GM18511 (cell line): ENCODE measurements around the gene NDUFAF8.

Experiments used
- ATAC-seq: cut with Tn5 transposase; IDR thresholded peaks from one replicate; pipeline ENCODE4 v1.9.1; 2021; ENCODE audit warnings: mild to moderate bottlenecking, moderate library complexity; ENCODE audit not compliant: unreplicated experiment

The NDUFAF8 gene

DNA sequence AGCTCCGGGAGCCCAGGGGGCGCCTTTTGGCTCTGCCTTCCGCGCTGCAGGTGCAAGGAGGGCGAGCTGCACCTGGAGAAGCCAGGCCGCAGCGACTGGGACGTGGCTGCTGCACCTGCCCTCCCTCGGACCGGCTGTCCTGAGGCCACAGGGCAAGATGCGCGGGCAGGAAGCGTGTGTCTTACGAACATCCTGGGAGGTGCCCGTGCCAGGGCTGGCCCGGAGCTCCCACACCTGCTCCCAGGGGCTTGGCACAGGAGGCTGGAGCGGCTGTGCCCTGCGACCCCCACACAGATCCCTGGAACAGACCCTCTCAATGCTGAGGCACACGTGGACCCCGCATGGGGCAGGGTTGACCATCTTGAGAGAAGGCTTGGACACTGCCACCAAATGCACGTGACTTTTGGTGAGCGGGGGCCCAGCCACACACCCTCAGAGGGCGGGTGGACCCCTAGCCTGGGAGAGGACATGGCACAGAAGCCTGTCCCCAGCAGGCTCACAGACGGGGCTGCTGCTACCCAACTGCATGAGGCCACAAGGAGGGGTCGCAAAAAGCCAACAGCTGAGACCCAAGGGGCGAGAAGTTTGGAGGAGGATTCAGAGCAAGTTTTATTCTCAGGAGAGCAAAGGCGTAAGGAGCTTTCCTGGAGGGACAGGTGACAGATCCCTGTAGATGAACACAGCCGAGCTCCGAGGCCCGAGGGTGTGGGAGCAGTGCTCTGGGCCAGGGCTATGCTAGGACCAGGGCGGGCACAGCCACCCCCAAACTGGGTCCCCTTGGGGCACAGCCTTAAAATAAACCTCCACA lies 11.4 kb downstream of the NDUFAF8 start:
- ATAC-seq = no peak

DNA sequence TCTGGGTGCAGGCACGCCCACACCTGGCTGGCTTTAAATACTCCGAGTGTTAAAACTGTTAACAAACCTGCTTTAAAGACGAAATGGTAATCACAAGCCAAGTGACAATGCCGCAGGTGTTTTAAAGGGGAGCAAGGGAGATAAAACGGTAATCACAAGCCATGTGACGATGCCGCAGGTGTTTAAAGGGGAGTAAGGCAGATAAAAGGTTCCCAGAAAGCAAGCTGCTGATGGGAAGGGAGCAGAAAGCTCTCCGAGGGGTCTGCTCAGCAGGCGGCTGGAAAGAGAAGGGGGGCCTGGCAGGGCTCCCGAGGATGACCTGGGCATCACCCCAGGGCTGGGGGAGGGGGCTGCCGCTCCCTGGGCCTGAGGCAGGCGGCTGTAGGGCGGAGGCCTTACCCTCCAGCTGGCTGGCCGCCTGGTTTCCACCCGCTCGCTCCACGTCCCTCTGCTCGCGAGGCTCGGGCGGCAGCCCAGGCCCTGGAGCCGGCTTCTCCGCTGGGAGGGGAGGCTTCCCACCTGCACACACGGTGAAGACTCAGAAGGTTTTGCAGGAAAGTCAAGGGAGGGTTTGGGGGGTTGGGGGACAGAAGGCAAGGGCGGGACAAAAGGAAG lies 12.1 kb downstream of the NDUFAF8 start:
- ATAC-seq = no peak

GRCh38 chr17:81251709-81252301 lies 12.7 kb downstream of the NDUFAF8 start:
- no peak for ATAC-seq

GRCh38 chr17:81252326-81252986 lies 13.3 kb downstream of the NDUFAF8 start:
- no peak for ATAC-seq

DNA sequence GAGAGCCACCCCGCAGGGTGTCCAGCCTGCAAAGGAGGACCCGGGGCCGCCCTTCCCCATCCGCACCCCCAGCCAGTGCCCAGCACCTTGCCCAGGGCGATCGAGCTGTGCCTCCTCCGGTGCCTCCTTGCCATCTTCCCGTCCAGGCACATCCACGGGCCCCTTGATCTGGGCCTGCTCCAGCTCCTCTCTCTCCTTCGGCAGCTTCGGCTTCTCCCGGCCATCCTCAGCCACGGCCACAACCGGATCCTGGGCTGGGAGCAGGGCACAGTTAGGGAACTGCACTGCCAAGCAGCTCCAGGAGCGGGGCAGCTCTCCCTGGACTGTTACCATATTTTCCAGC lies 13.8 kb downstream of the NDUFAF8 start:
- ATAC-seq = no peak

GRCh38 chr17:81253358-81254131 lies 14.4 kb downstream of the NDUFAF8 start:
- no peak for ATAC-seq

DNA sequence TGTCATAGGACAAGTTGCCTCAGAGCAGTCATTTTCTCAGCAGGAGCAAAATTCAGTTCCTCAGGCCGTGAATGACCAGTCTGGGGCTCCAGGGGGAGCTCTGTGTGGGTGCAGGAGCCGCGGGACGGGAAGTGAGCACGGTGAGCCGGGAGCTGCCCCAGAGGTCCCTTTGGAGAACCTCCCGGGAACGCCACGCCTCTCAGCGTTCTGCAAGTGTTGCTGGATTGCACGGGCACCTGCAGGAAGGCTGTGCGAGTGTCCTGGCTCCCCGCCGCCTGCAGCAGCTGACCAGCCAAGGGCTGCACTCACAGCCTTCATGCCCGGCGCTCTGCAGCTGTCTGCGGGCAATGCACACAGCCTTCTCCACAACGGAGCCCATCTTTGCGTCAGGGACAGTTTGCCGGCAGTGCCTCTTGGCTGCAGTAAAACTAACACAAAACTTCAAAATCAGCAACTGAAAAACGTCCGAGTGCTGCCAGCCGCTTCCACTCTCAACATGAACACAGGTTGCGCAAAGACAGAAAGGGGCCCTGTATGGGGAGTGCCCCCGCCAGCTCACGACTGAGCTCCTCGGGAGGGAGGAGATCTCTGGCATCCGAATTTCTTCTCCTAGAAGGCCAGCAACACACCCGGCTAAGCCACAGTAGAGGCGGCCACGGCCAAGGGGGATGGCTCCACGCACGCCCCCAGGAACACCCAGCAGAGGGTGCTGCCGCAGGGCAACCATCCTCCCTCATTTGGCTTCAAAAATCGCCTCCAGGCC lies 16.0 kb downstream of the NDUFAF8 start:
- no peak for ATAC-seq

GRCh38 chr17:81256616-81257015 lies 17.5 kb downstream of the NDUFAF8 start:
- ATAC-seq = no peak

DNA sequence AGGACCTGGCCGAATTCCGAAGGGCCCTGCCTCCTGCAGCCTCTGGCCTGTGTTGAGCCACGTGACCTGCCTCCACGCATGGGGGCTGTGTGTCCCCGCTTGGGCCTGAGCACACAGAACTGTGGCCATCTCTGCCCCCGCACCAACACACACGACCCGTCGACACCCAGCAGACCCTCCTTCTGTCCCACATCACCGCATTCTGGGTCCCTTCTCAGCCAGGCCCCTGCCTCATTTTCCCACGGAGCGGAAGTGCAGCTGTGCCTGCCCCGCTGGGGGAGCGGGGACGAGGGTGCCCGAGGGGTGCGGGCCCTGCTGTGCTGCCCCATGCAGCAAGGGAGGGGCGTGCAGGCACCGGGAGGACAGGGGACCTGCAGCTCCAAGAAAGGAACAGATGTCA lies 18.4 kb downstream of the NDUFAF8 start:
- ATAC-seq = no peak

DNA sequence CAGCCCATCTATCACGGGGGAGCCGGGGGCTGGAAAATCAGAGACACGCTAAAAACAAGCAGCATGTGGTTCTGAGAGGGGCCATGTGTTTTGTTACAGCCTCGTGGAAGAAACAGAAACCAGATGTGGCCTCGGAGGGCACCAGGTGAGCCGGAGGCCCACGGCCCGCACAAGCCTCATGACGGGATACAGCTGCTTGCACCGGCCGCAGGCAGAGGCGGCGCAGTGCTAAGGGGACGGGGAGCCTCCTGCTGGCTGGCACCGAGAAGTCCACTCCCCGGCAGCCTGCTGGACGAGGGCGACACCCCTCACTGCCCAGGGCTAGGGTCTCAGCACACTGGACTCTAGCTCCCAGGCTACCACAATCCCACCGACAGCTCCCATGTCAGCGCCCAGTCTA lies 19.2 kb downstream of the NDUFAF8 start:
- ATAC-seq = no peak

- no peak for ATAC-seq
Observed at GRCh38 chr17:81259058-81259605, 20.0 kb downstream of the NDUFAF8 start.

DNA sequence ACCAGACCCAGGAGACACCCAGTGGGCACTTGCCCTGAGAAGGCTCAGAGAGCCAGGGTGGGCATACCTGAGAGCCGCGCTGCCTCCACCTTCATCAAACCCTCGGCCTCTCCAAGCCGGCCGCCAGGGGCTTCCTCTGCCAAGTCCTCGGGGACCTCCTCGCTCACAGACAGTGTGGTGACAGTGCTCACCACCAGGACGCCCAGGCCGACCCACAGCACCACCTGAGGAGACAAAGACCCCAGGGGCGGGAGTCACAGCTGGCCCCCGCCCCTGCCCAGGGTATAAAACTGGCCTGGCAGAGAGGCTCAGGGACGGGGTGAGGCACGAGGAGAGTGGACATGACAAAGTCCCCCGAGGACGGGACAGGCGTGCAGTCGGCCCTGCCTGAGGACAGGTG lies 21.1 kb downstream of the NDUFAF8 start:
- ATAC-seq = no peak

DNA sequence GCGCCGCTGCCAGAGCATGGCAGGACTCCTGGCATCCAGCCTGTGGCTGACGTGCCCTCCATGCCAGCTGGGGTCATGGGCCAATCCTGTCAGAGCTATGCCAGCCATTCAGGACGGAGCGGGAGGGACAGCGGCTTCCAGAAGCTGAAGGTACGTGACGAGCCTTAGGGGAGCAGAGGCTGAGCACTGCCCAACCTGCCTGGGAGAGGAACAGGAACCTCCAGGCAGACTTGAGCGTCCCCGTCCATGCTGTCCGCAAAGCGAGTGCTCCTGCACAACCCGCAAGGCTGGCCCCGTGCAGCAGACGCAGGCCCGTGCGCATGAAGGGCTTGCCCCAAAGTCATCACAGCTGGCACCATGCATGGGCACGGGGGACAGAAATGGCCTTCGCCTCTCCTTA lies 21.5 kb downstream of the NDUFAF8 start:
- ATAC-seq = no peak

- ATAC-seq = no peak
Observed at GRCh38 chr17:81261096-81261495, 22.0 kb downstream of the NDUFAF8 start.

DNA sequence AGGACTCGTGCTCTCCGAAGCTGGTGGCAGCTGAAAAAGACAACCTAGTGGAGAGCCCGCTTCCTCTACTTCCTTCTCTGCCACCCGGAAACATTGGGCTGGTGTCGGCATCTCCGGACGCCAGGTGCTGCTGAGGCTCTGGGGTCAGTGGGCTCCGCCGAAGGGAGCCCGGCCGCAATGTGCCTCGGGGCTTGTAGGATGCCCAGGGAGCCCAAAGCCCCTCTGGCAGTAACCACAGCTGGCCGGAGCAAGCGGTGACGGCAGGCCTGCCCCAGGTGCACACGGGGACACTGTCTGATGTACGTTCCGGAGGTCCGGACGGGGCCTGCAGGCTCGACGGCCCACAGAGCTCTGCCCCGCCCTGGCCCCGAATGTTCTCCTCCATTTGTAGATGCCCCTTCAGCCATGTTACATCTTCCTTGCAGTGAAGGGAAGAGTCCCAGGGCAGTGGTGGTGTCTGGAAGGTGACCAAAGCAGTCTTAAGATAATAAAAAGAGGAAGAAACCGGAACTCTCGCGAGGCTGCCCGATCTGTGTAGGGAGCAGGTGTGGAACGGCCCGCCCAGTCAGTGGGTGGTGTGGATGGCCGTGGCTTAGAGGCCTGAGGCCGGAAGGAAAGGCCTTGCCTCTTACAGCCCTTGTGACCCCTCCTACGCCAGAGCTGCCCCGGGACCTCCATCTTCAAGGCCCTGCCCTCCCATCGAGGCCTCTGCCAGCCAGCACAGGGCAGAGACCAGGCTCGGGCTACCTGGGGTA lies 22.6 kb downstream of the NDUFAF8 start:
- ATAC-seq = no peak

DNA sequence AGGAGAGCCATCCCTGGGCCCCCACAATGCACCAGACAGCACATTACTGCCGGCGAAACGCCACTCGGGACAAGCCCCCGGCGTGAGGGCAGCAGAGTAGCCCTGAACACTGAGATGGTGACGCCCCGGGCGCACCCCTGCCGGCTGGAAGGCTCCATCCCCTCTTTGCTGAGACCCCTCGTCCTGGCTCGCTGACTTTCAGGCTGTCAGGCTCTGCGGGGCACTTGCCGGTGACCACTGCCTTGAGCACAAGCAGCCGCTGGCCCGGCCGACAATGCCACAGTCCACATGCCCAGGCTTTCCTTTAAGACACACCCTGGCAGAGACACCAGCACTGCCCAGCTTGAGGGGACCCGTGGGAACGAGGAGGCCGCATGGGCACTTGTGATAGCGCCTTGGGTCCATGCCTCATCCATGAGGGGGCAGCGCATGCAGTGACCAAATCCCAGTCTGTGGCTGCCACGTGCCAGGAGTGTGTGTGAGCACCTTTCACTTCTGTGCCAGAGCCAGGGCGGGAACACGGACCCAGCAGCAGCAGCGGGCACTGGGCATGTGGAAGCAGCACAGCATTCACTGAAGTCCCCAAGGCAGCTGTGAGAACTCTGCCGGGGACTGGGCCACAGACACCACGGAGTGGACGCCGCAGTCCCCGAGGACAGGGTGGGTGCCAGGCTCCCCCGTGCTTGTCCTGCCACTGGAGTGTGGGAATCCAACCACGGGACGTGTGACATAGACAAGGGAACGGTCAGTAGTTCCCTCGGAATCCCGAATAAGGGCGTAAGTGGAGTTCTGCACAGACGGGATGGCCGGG lies 24.5 kb downstream of the NDUFAF8 start:
- ATAC-seq = no peak

DNA sequence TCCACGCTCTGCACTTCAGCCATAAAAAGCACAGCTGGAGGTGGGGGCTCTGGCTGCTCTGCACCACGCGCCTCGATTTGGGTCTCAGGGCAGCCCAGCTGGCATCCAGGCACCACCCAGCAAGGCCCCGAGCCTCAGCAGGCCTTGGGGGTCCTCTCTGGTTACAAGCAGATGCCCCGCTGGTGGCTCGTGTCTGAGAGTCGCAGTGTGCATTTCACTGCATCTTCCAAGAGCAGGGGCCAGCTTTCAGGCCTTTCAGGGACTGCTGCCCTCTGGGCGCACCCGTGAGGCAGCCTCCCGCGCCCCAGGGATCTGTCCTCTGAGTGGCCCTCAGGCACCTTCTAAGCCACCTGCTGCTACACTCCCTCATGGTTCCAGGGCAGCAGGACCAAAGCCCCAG lies 25.5 kb downstream of the NDUFAF8 start:
- no peak for ATAC-seq

GRCh38 chr17:81265576-81265975 lies 26.5 kb downstream of the NDUFAF8 start:
- no peak for ATAC-seq
